ENCODE results near the gene RPRD1B. TPM values are rescaled to one million over a fixed set of nuclear protein-coding genes. Genes with fewer than 3 reads are reported as not detected.
A peak's percentile ranks its signal among the peaks of the same experiment; 100 is the strongest.

The RPRD1B gene
- total and polyA plus RNA-seq, 2 of the 13 experiments (the other 11 are each of a cell fraction or from before 2014, with no cell fraction given), result 31.1 to 41.5 TPM

DNA sequence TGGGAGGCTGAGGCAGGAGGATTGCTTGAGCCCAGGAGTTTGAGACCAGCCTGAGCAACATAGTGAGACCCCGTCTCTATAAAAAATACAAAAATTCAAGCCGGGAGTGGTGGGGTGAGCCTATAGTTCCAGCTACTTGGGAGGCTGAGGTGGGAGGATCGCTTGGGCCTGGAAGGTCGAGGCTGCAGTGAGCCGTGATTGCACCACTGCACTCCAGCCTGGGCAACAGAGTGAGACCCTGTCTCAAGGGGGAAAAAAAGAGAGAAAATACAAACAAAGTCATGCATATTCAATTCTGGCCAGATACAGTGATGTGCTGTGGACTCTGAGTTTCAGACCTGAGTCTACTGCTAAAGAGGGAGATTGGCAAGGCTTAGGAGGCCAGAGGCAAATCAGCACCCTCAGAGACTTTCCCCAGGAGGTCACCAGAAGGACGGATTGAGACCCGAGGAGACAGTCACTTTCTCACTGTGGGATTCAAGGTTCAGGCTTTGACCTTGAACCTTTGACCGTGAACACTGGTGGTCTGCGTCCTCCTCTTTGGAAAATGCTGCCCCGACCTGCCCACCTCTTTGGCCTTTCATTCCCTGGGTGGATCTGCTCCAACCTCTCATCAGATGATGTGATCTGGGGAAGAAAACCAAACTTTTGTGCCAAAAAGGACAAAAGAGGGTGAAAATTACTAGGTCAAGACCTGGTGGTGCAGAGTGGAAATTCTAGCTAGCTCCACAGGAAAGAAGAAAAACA is 100.3 kb downstream of the RPRD1B start (continued):
- TF ChIP-seq, protein P1, sequence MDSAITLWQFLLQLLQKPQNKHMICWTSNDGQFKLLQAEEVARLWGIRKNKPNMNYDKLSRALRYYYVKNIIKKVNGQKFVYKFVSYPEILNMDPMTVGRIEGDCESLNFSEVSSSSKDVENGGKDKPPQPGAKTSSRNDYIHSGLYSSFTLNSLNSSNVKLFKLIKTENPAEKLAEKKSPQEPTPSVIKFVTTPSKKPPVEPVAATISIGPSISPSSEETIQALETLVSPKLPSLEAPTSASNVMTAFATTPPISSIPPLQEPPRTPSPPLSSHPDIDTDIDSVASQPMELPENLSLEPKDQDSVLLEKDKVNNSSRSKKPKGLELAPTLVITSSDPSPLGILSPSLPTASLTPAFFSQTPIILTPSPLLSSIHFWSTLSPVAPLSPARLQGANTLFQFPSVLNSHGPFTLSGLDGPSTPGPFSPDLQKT (CRISPR knock-in tag; IDR thresholded peaks at IDR 0.05; ENCODE audit: borderline replicate concordance), result no peak
- TF ChIP-seq HNF4A (CRISPR knock-in tag; IDR thresholded peaks at IDR 0.05) (peak; percentile 39; the same call in 1 of the 2 replicates), TBL1XR1 (IDR thresholded peaks at IDR 0.05; ENCODE audit: borderline replicate concordance, low read length, partially characterized antibody) (no peak), ZNF691 (CRISPR knock-in tag; IDR thresholded peaks at IDR 0.05; ENCODE audit: borderline replicate concordance, low read depth) (no peak), TEAD2 (CRISPR knock-in tag; IDR thresholded peaks at IDR 0.05) (no peak), RFXAP (CRISPR knock-in tag; IDR thresholded peaks at IDR 0.05; ENCODE audit: borderline replicate concordance) (peak; percentile 27; the same call in 1 of the 2 replicates), NR2F6 (IDR thresholded peaks at IDR 0.05) (0 out of 2 replicates have a peak, but pooled peaks have one; percentile 17), NR2F6 (CRISPR knock-in tag; IDR thresholded peaks at IDR 0.05) (0 out of 2 replicates have a peak, but pooled peaks have one; percentile 8), ZNF703 (CRISPR knock-in tag; IDR thresholded peaks at IDR 0.05; ENCODE audit: borderline replicate concordance) (no peak), SALL1 (CRISPR knock-in tag; IDR thresholded peaks at IDR 0.05) (no peak), ZFYVE20 (CRISPR knock-in tag; IDR thresholded peaks at IDR 0.05; ENCODE audit: borderline replicate concordance, low read depth) (no peak), MTERF4 (CRISPR knock-in tag; IDR thresholded peaks at IDR 0.05) (no peak), ZNF326 (CRISPR knock-in tag; IDR thresholded peaks at IDR 0.05; ENCODE audit: borderline replicate concordance) (no peak), DNMT1 (CRISPR knock-in tag; IDR thresholded peaks at IDR 0.05) (0 out of 2 replicates have a peak, but pooled peaks have one; percentile 12), ZNF446 (CRISPR knock-in tag; IDR thresholded peaks at IDR 0.05) (no peak), SCMH1 (CRISPR knock-in tag; IDR thresholded peaks at IDR 0.05; ENCODE audit: borderline replicate concordance) (no peak), AHR (CRISPR knock-in tag; IDR thresholded peaks at IDR 0.05) (no peak), TOE1 (CRISPR knock-in tag; IDR thresholded peaks at IDR 0.05) (no peak), ZNF414 (CRISPR knock-in tag; IDR thresholded peaks at IDR 0.05) (no peak), THRA (CRISPR knock-in tag; IDR thresholded peaks at IDR 0.05; ENCODE audit: borderline replicate concordance) (no peak), SP1 (IDR thresholded peaks at IDR 0.05) (no peak), SP1 (CRISPR knock-in tag; IDR thresholded peaks at IDR 0.05) (no peak), NKX3-1 (CRISPR knock-in tag; IDR thresholded peaks at IDR 0.05) (no peak)
- TF ChIP-seq, protein P2, sequence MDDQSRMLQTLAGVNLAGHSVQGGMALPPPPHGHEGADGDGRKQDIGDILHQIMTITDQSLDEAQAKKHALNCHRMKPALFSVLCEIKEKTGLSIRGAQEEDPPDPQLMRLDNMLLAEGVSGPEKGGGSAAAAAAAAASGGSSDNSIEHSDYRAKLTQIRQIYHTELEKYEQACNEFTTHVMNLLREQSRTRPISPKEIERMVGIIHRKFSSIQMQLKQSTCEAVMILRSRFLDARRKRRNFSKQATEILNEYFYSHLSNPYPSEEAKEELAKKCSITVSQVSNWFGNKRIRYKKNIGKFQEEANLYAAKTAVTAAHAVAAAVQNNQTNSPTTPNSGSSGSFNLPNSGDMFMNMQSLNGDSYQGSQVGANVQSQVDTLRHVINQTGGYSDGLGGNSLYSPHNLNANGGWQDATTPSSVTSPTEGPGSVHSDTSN (CRISPR knock-in tag; IDR thresholded peaks at IDR 0.05; ENCODE audit: borderline replicate concordance), result no peak
